Esophagus squamous epithelium (tissue), 5 donors: ENCODE data around the gene SCRN1. TPM values are rescaled to one million over a fixed set of nuclear protein-coding genes. Genes with fewer than 3 reads are reported as not detected.

ENCODE experiments used
- DNase-seq: peaks from one replicate; lab custom pipeline; 2025; lab: John Stamatoyannopoulos, UW
- H3K27ac ChIP-seq, 4 donors: fragments of 200-600 bp; sonication (generic); one replicate each; pipeline ENCODE4 v1.5.1; 2016 to 2019; ENCODE audit warnings: mild to moderate bottlenecking in 1 of 4
- H3K27me3 ChIP-seq, 4 donors: fragments of 200-600 bp; sonication (generic); 1 replicate in 3 of 4; 2 replicates in 1 of 4; pipeline versions ENCODE4 v1.5.1 to v1.6.0; 2017 to 2021; ENCODE audit warnings: antibody characterized with exemption in 1 of 4
- H3K36me3 ChIP-seq, 3 donors: fragments of 200-600 bp; sonication (generic); one replicate each; pipeline ENCODE4 v1.5.1; 2016 to 2019
- H3K4me1 ChIP-seq, 3 donors: fragments of 200-600 bp; sonication (generic); one replicate each; pipeline ENCODE4 v1.5.1; 2017 to 2019
- H3K4me3 ChIP-seq, 4 donors: fragments of 200-600 bp; sonication (generic); 1 replicate in 3 of 4; 2 replicates in 1 of 4; pipeline ENCODE4 v1.5.1; 2016 to 2019; ENCODE audit warnings: mild to moderate bottlenecking in 2 of 4, moderate library complexity in 1 of 4
- H3K9me3 ChIP-seq, 3 donors: fragments of 200-600 bp; sonication (generic); one replicate each; pipeline ENCODE4 v1.5.1; 2016 to 2019
- POLR2A ChIP-seq, 4 donors: fragments of 450-650 bp; IDR thresholded peaks; one replicate each; pipeline ENCODE4 v1.6.1; 2017; ENCODE audit warnings: antibody characterized with exemption in 4 of 4, mild to moderate bottlenecking in 4 of 4, moderate library complexity in 3 of 4
- WGBS, 2 donors: methylation state at CpG; one replicate each; pipeline ENCODE4 v1.1.5; 2018; 5-methylcytosine and 5-hydroxymethylcytosine counted together
- intact Hi-C: fragments of 100-400 bp; cut with DNase I; formaldehyde crosslinking; loops from one replicate; pipeline ENCODE4 v1.15.0; 2022
- total RNA-seq, 4 donors: library from RNA; depleted of rRNA; stranded (reverse); fragments of >200 nt; gene quantifications; one replicate each; pipeline ENCODE4 v1.1.0, GENCODE V29; 2016
- TF ChIP-seq, protein P1 (sequence below), 6 experiments: fragments of 450-650 bp in 4 of 6; fragments of 200-600 bp in 2 of 6; sonication (generic) in 2 of 6; IDR thresholded peaks; one replicate each; pipeline ENCODE4 v1.5.1; 2016 to 2019; ENCODE audit warnings: antibody characterized with exemption in 6 of 6, mild to moderate bottlenecking in 4 of 6, moderate library complexity in 4 of 6
- donor health status: DM: yes; HTN: yes; CAD: no.

The SCRN1 gene
- total RNA-seq, 4 donors from 2014 or later = 6.3 to 27.8 (median 20.5) TPM

DNA sequence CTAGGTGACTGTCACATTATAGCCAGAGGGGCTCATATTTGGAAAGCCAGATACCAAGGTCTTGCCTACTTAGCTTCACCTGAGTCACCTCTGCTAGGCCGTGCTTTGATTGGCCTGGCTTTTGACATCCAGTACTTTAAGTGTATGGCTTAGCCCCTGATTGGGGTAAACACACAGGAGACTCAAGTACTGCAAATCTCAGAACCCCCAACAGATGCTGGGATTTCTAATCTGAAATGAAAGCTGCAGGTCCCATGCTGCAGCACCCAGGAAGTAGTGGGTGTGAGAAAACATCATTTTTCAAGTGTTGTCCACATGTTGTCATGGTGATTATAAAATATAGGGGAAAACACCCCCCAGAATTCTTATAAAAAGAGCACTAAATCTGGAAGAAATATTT, 107.1 kb downstream of the SCRN1 start:
- 78% methylated on average over 1 of the region's 1 CpG; no CpG with 5 or more reads in 1 of the 2 donors for WGBS, 2 donors
- Histone ChIP-seq H3K4me3 (no peak overlapping the region), H3K36me3 (no peaks in the 10 kb centered on the region), H3K9me3 (no peaks in the 10 kb centered on the region), H3K27me3 (peaks cover 0 to 14% (median 0%) of the 10 kb centered on the region in 4 donors), H3K4me1 (peaks cover 3 to 22% (median 6%) of the 10 kb centered on the region in 3 donors), H3K27ac (no peak overlapping the region)
- intact Hi-C loops = no loop called here
- TF ChIP-seq, protein P1, sequence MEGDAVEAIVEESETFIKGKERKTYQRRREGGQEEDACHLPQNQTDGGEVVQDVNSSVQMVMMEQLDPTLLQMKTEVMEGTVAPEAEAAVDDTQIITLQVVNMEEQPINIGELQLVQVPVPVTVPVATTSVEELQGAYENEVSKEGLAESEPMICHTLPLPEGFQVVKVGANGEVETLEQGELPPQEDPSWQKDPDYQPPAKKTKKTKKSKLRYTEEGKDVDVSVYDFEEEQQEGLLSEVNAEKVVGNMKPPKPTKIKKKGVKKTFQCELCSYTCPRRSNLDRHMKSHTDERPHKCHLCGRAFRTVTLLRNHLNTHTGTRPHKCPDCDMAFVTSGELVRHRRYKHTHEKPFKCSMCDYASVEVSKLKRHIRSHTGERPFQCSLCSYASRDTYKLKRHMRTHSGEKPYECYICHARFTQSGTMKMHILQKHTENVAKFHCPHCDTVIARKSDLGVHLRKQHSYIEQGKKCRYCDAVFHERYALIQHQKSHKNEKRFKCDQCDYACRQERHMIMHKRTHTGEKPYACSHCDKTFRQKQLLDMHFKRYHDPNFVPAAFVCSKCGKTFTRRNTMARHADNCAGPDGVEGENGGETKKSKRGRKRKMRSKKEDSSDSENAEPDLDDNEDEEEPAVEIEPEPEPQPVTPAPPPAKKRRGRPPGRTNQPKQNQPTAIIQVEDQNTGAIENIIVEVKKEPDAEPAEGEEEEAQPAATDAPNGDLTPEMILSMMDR (IDR thresholded peaks at IDR 0.05) = no peak
- DNase-seq = no peak

GRCh38 chr7:29881724-29882123, 107.9 kb downstream of the SCRN1 start:
- Histone ChIP-seq H3K9me3 (no peaks in the 10 kb centered on the region), H3K27me3 (peaks cover 0 to 14% (median 0%) of the 10 kb centered on the region in 4 donors), H3K27ac (no peak overlapping the region), H3K4me3 (no peak overlapping the region), H3K4me1 (peaks cover 3 to 22% (median 6%) of the 10 kb centered on the region in 3 donors), H3K36me3 (no peaks in the 10 kb centered on the region)
- DNase-seq = no peak
- 75 to 89% methylated on average over 7 of the region's 7 CpGs for WGBS, 2 donors
- intact Hi-C loops = no loop called here
- TF ChIP-seq, protein P1 (IDR thresholded peaks at IDR 0.05) = no peak
- no peak for TF ChIP-seq POLR2A (IDR thresholded peaks at IDR 0.05)

- Histone ChIP-seq H3K4me1 (peaks cover 3 to 15% (median 6%) of the 10 kb centered on the region in 3 donors), H3K27ac (no peak overlapping the region), H3K36me3 (no peaks in the 10 kb centered on the region), H3K4me3 (no peak overlapping the region), H3K27me3 (peaks cover 0 to 14% (median 0%) of the 10 kb centered on the region in 4 donors), H3K9me3 (no peaks in the 10 kb centered on the region)
- TF ChIP-seq, protein P1 (IDR thresholded peaks at IDR 0.05) = no peak
- no peak for TF ChIP-seq POLR2A (IDR thresholded peaks at IDR 0.05)
- 27 to 67% methylated on average over 2 of the region's 2 CpGs for WGBS, 2 donors
- intact Hi-C loops = no loop called here
- no peak for DNase-seq
Measured at GRCh38 chr7:29879609-29880008, 110.0 kb downstream of the SCRN1 start.

DNA sequence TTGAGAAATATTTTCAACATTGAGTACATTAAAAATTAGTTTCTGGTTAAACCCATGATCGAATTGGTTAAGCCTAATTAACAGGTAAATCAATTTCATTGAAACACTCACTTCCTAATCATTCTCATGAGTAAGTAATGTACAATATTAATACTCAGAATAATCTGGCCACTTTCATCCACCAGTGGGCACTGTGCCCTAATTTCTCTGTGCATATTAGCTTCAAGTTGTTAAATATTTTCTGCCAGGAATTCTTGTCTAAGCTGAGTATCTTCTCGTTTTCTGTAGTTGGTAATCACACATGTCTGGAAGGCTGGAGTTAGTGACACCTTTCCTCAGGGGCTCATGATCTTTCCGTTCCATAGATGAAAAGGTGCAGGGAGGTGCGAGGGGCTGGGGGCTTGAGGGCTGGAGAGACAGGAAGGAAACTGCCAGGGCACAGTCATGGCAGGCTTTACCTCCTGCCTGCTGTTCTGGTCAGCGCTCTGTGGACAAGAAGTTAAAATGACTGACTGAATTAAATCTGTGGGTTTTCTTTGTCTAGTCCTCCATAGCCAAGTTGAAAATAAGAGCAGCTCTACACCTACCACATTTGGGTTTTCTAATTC, 111.4 kb downstream of the SCRN1 start:
- TF ChIP-seq, protein P1 (IDR thresholded peaks at IDR 0.05) = peak in 5 of 6 experiments; percentile 37 to 67 (median 45)
- TF ChIP-seq POLR2A (IDR thresholded peaks at IDR 0.05) = no peak
- no peak for DNase-seq
- Histone ChIP-seq H3K4me3 (no peak overlapping the region), H3K27me3 (peaks cover 0 to under 1% (median 0%) of the 10 kb centered on the region in 4 donors), H3K36me3 (no peaks in the 10 kb centered on the region), H3K4me1 (peaks cover 0 to 1% (median 0%) of the 10 kb centered on the region in 3 donors), H3K9me3 (no peaks in the 10 kb centered on the region), H3K27ac (no peak overlapping the region)
- WGBS, 2 donors = 27 to 34% methylated on average over 5 of the region's 5 CpGs
- intact Hi-C loops = no loop called here

DNA sequence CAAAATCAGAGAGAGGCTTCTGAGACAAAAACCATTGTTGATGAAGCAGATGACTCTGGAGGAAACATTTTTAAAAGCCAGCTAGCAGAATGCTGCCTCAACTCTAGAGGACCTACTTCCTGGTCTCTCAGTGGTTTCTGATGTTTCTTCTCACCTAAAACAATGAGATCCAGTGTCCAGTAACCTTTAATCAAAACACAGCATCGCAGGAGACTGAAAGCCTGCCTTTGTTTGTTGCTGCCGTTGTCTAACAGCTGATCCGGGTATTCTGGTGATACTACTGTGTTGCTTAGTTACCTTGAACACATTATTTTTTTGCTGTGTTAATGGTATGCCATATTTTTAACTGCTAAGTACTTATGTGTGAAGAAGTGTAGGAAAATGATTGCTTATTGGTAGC, 112.4 kb downstream of the SCRN1 start:
- DNase-seq = no peak
- H3K4me1 ChIP-seq = no peaks in the 10 kb centered on the region
- H3K27me3 ChIP-seq = no peaks in the 10 kb centered on the region
- TF ChIP-seq, protein P1 (IDR thresholded peaks at IDR 0.05) = no peak
- no peak for TF ChIP-seq POLR2A (IDR thresholded peaks at IDR 0.05)
- no peaks in the 10 kb centered on the region for H3K9me3 ChIP-seq
- H3K4me3 ChIP-seq = no peak overlapping the region
- H3K27ac ChIP-seq = no peak overlapping the region
- WGBS, 2 donors = 27% methylated on average over 3 of the region's 3 CpGs
- intact Hi-C loops = no loop called here
- no peaks in the 10 kb centered on the region for H3K36me3 ChIP-seq
